OCI-LY3 (cell line): Measurements from ENCODE around the gene DGAT2.

Experiments used
- H2AFZ ChIP-seq: fragments of 200-600, 300-600 bp; shearing (Covaris generic); 2 replicates; pipeline ENCODE4 v1.6.0; 2014; ENCODE audit warnings: antibody characterized with exemption, low read depth, low read length
- H3K27ac ChIP-seq: fragments of 200-600, 300-600 bp; sonication (generic); 2 replicates; pipeline ENCODE4 v1.5.1; 2014; ENCODE audit warnings: mild to moderate bottlenecking, low read length, moderate library complexity, mixed read lengths
- H3K27me3 ChIP-seq: fragments of 200-600, 300-600 bp; sonication (generic); 2 replicates; pipeline ENCODE4 v1.6.1; 2014; ENCODE audit warnings: low read depth, low read length, mixed read lengths
- H3K36me3 ChIP-seq: fragments of 200-600, 300-600 bp; sonication (generic); replicated peaks from 2 replicates; pipeline ENCODE3; 2014; ENCODE audit warnings: low read depth, low read length, mixed read lengths
- H3K4me1 ChIP-seq: fragments of 300-600, 200-600 bp; sonication (generic); 2 replicates; pipeline ENCODE4 v1.6.1; 2014; ENCODE audit warnings: low read length, mixed read lengths
- H3K4me2 ChIP-seq: fragments of 200-600, 300-600 bp; sonication (generic); 2 replicates; pipeline ENCODE4 v1.6.1; 2014; ENCODE audit warnings: low read length, mixed read lengths
- H3K4me3 ChIP-seq: fragments of 300-600, 200-600 bp; sonication (generic); 2 replicates; pipeline ENCODE4 v1.5.1; 2014; ENCODE audit warnings: antibody characterized with exemption, mild to moderate bottlenecking, low read length, moderate library complexity
- H3K79me2 ChIP-seq: fragments of 300-600, 200-600 bp; shearing (Covaris generic); 2 replicates; pipeline ENCODE4 v1.6.1; 2014; ENCODE audit warnings: mild to moderate bottlenecking, low read length, mixed read lengths
- H3K9ac ChIP-seq: fragments of 300-600, 200-600 bp; shearing (Covaris generic); 2 replicates; pipeline ENCODE4 v1.6.0; 2014; ENCODE audit warnings: mild to moderate bottlenecking, low read length, moderate library complexity
- H3K9me3 ChIP-seq: fragments of 200-600, 300-600 bp; shearing (Covaris generic); 2 replicates; pipeline ENCODE4 v1.6.1; 2014; ENCODE audit warnings: low read length, mixed read lengths; ENCODE audit not compliant: insufficient read depth
- H4K20me1 ChIP-seq: fragments of 200-600, 300-600 bp; sonication (generic); 2 replicates; pipeline ENCODE4 v1.6.1; 2016; ENCODE audit warnings: low read length, mixed read lengths; ENCODE audit not compliant: insufficient read depth
- EZH2phosphoT487 ChIP-seq: fragments of 200-600 bp; shearing (Covaris generic); IDR thresholded peaks from 2 replicates; pipeline ENCODE4 v1.6.1; 2018; ENCODE audit warnings: antibody characterized with exemption, mixed run types, low read depth
- TF ChIP-seq, protein P1 (sequence below): fragments of 200-600, 300-600 bp; sonication (generic); IDR thresholded peaks from 2 replicates; pipeline ENCODE4 v1.5.1; 2014; ENCODE audit warnings: antibody characterized with exemption, low read length, low read depth

The DGAT2 gene

DNA sequence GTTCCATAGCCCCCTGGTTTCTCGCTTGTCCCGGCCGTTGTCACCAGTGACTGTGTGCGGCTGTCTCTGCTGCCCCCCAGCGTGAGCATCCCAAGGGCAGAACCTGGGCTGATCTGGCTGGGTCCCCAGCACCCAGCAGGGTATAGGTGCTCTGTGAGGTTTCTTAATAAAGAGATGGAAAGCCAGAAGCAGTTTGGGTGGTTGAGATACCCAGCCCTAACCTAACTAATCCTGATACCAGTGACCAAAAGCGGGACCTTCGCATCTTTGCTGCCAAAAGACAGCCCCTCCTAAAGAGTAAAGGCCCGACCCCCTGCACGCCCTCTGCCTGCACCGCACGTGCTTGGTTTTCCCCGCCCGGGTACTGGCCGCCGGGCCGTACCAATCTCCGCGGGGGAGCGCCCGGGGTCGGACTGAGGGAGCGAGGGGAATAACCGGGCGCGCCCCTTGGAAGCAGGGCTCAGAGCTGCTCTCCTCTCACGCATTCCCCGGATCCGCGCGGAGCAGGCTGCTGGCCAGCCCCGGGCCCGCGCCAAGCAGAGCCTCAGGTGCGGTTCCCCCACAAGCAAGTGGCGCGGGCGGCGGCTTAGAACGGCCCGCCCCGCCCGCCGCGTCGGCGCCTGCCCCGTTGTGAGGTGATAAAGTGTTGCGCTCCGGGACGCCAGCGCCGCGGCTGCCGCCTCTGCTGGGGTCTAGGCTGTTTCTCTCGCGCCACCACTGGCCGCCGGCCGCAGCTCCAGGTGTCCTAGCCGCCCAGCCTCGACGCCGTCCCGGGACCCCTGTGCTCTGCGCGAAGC, at the start of gene DGAT2:
Gene DGAT2 (plus strand): TSS at position 667 of the 797 bp plus-strand sequence. CDS start 214 bp downstream, outside the sequence.
- no peaks in the 10 kb centered on the region for H3K27me3 ChIP-seq
- peaks cover 4% of the 10 kb centered on the region for H3K36me3 ChIP-seq
- TF ChIP-seq EZH2phosphoT487 = no peak
- TF ChIP-seq, protein P1, sequence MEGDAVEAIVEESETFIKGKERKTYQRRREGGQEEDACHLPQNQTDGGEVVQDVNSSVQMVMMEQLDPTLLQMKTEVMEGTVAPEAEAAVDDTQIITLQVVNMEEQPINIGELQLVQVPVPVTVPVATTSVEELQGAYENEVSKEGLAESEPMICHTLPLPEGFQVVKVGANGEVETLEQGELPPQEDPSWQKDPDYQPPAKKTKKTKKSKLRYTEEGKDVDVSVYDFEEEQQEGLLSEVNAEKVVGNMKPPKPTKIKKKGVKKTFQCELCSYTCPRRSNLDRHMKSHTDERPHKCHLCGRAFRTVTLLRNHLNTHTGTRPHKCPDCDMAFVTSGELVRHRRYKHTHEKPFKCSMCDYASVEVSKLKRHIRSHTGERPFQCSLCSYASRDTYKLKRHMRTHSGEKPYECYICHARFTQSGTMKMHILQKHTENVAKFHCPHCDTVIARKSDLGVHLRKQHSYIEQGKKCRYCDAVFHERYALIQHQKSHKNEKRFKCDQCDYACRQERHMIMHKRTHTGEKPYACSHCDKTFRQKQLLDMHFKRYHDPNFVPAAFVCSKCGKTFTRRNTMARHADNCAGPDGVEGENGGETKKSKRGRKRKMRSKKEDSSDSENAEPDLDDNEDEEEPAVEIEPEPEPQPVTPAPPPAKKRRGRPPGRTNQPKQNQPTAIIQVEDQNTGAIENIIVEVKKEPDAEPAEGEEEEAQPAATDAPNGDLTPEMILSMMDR = peak; percentile 68
- H3K9me3 ChIP-seq = no peaks in the 10 kb centered on the region
- peak within 1 kb of the TSS; percentile 85; the same call in 1 of the 2 replicates for H2AFZ ChIP-seq
- H4K20me1 ChIP-seq = no peaks in the 10 kb centered on the region
- peak within 1 kb of the TSS; percentile 76 for H3K4me2 ChIP-seq
- H3K4me1 ChIP-seq = peaks cover 68% of the 10 kb centered on the region
- H3K27ac ChIP-seq = peak within 1 kb of the TSS; percentile 53
- peak within 1 kb of the TSS; percentile 68 for H3K9ac ChIP-seq
- peaks cover 39% of the 10 kb centered on the region for H3K79me2 ChIP-seq
- peak within 1 kb of the TSS; percentile 77 for H3K4me3 ChIP-seq

GRCh38 chr11:75719340-75720239, 49.0 kb upstream of the DGAT2 start:
- Histone ChIP-seq H3K4me3 (peak overlapping the region; percentile 9; the same call in 1 of the 2 replicates), H3K36me3 (no peaks in the 10 kb centered on the region), H4K20me1 (no peaks in the 10 kb centered on the region), H3K4me1 (peaks cover 14% of the 10 kb centered on the region), H3K9me3 (no peaks in the 10 kb centered on the region), H3K79me2 (no peaks in the 10 kb centered on the region), H2AFZ (peak overlapping the region; percentile 100), H3K27me3 (no peaks in the 10 kb centered on the region), H3K9ac (peak overlapping the region; percentile 45; the same call in 1 of the 2 replicates), H3K4me2 (peak overlapping the region; percentile 58), H3K27ac (peak overlapping the region; percentile 9; the same call in 1 of the 2 replicates)
- TF ChIP-seq, protein P1 = no peak
- no peak for TF ChIP-seq EZH2phosphoT487

- Histone ChIP-seq H3K4me1 (peaks cover 14% of the 10 kb centered on the region), H3K27ac (no peak overlapping the region), H3K4me3 (no peak overlapping the region), H3K79me2 (no peaks in the 10 kb centered on the region), H3K9me3 (no peaks in the 10 kb centered on the region), H3K27me3 (no peaks in the 10 kb centered on the region), H3K4me2 (no peak overlapping the region), H3K9ac (no peak overlapping the region), H2AFZ (no peak overlapping the region), H4K20me1 (no peaks in the 10 kb centered on the region), H3K36me3 (no peaks in the 10 kb centered on the region)
- TF ChIP-seq EZH2phosphoT487 = no peak
- TF ChIP-seq, protein P1 = no peak
Measured at GRCh38 chr11:75720639-75721038, 47.9 kb upstream of the DGAT2 start.
